Right ventricle myocardium superior (tissue), 1 donor: ENCODE measurements around the gene THAP10. TPM values are rescaled to one million over a fixed set of nuclear protein-coding genes. Genes with fewer than 3 reads are reported as not detected.
"Not testable (repeated sequence)": the region's sequence is repeated elsewhere in the genome, so short reads cannot be mapped to it uniquely, and the experiment has no call there.

Experiments used
- ATAC-seq: fragments of 200-7000 bp; cut with Tn5 transposase; one replicate; pipeline ENCODE4 v1.9.1; 2020; ENCODE audit warnings: mild to moderate bottlenecking; ENCODE audit not compliant: poor library complexity
- DNase-seq: peaks from one replicate; pipeline ENCODE4 v3.0.0-alpha.2; 2020
- intact Hi-C: fragments of 100-400 bp; cut with DNase I; formaldehyde crosslinking; loops from one replicate; pipeline ENCODE4 v1.11.2; 2022
- total RNA-seq: library from RNA; stranded (reverse); fragmentation: NEBNext Ultra II Directional; extraction: Animal tissue kit (Norgen Biotek cat#: 25700); gene quantifications from one replicate; pipeline ENCODE4 v1.2.1, GENCODE V29; 2021
- donor health status: DM: no; HTN: yes; CAD: no; lungs with severe emphysema.

Gene THAP10
- total RNA-seq, 1 donor from 2014 or later = 3.9 TPM

DNA sequence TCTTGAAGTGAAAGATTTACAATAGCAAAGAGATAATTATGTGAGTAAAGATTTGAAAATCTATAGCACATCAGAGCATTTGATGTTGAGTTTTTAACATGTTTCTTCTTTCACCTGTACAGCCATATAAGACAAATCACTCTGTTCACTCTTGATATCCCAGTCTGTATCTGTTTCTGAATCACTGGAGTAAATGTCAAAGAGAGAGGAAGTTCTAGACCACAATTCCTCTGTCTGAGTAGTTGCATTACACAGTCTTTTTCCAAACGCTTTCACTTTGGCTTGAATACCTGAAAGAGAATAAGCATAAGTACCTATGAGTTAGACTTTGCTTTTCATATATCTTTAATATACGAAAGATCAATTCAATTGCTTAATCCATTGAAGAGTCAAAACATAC lies 9.9 kb downstream of the THAP10 start:
- intact Hi-C loops = no loop called here
- DNase-seq = no peak
- no peak for ATAC-seq

DNA sequence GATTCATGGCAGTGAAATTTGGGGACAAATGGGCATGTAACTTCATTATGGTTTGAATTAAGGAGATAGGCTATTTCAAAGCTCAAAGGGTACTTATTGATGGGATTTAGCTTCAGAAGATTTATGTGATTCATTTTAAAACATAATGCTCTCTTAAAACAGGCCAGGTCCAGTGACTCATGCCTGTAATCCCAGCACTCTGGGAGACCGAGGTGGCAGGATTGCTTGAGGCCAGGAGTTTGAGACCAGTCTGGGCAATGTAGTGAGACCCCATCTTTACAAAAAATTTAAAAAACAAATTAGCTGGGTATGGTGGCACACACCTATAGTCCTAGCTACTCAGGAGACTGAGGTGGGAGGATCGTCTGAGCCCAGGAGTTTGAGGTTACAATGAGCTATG lies 11.5 kb downstream of the THAP10 start:
- DNase-seq (no peak), ATAC-seq (no peak)
- intact Hi-C loops = no loop called here

DNA sequence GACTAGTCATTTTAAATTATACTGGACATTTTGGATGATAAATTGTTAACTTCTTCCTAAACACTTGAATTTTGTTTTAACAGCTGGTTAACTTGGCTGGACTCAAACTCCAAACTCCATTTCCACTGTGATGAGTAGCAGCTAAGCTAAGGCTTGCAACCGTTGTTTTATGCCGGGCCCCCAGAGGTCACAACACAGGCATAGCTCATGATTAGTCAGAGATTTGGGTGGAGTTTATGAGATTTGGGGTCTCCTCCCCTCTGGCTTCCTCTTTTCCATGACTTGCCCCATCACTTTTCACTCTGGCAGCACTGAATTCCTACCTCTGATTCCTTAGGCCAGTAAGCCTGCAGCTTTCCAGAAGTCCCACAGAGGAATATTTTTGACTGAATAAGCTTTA lies 12.8 kb downstream of the THAP10 start:
- ATAC-seq (no peak), DNase-seq (no peak)
- intact Hi-C loops = no loop called here

GRCh38 chr15:70876683-70877082 lies 15.6 kb downstream of the THAP10 start:
- ATAC-seq (no peak), DNase-seq (no peak)
- intact Hi-C loops = no loop called here

DNA sequence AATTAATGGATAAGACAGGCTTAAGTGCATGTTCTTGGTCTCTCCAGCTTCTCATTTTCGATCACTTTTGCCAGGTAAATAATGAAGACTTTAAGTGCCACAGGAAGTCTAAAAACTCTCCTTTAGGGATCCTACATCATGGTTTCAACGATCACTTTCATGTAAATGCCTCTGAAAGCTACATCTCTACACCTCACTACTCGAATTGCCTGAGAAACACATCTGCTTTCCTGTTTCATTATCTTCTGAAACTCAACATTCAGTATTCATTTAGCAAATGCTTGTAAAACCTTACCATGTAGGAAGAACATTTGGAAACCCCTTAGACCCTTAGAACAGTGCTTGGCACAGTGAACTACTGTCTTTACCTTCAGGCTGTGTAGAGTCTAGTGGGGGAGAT lies 16.2 kb downstream of the THAP10 start:
- no peak for ATAC-seq
- intact Hi-C loops = no loop called here

GRCh38 chr15:70875001-70875782 lies 17.0 kb downstream of the THAP10 start:
- intact Hi-C loops = loop anchor here (2.0 kb wide), 1 partner anchor 48 kb away; no protein-coding TSS in a partner anchor
- ATAC-seq (peak; percentile 67), DNase-seq (no peak)

More for the DNA sequence above, 16.2 kb downstream of the THAP10 start:
- DNase-seq = no peak

GRCh38 chr15:70873232-70874054 lies 18.8 kb downstream of the THAP10 start:
- no peak for ATAC-seq
- intact Hi-C loops = loop anchor here (2.0 kb wide), 1 partner anchor 47 kb away; no protein-coding TSS in a partner anchor
- no peak for DNase-seq

DNA sequence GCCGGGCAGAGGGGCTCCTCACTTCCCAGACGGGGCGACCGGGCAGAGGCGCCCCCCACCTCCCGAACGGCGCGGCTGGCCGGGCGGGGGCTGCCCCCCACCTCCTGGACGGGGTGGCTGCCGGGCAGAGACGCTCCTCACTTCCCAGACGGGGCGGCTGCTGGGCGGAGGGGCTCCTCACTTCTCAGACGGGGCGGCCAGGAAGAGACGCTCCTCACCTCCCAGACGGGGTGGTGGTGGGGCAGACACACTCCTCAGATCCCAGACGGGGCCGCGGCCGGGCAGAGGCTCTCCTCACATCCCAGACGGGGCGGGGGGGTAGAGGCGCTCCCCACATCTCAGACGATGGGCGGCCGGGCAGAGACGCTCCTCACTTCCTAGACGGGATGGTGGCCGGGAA lies 20.7 kb downstream of the THAP10 start:
- ATAC-seq, intact Hi-C loops, DNase-seq: not testable (repeated sequence)

- no peak for ATAC-seq
- DNase-seq = no peak
- intact Hi-C loops = no loop called here
Measured at GRCh38 chr15:70870051-70870450, 22.2 kb downstream of the THAP10 start.

GRCh38 chr15:70869346-70869745 lies 22.9 kb downstream of the THAP10 start:
- intact Hi-C loops = no loop called here
- ATAC-seq (no peak), DNase-seq (no peak)

DNA sequence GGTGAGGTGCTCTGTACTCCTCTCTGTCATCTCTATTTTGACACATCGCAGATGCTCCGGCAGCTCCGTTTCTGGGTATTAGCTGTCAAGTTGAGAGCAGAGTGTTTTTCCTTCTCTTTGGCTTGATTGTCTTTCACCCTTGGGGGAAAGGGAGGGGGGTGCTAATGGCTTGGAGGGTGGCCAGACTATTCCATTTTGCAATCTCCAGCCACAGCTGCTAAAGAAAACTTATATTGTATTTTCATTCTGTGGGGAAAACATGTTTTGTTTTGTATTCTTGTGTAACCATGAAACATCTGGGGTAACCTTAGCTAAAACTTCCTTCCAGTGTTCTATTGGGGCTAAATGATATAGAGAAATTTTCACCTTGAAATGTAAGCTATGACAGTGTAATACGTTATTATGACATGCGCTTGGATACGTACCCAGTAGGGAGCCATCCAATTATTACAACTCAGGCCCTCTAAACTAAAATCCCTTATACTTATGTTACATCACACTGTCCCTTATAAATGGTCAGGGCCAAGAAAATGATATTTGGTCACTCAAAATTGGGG lies 24.2 kb downstream of the THAP10 start:
- intact Hi-C loops = no loop called here
- peak; percentile 61 for DNase-seq

GRCh38 chr15:70866982-70867641 lies 25.1 kb downstream of the THAP10 start:
- DNase-seq = no peak
- intact Hi-C loops = no loop called here
- no peak for ATAC-seq

More for the DNA sequence above, 24.2 kb downstream of the THAP10 start:
- ATAC-seq = peak; percentile 85

DNA sequence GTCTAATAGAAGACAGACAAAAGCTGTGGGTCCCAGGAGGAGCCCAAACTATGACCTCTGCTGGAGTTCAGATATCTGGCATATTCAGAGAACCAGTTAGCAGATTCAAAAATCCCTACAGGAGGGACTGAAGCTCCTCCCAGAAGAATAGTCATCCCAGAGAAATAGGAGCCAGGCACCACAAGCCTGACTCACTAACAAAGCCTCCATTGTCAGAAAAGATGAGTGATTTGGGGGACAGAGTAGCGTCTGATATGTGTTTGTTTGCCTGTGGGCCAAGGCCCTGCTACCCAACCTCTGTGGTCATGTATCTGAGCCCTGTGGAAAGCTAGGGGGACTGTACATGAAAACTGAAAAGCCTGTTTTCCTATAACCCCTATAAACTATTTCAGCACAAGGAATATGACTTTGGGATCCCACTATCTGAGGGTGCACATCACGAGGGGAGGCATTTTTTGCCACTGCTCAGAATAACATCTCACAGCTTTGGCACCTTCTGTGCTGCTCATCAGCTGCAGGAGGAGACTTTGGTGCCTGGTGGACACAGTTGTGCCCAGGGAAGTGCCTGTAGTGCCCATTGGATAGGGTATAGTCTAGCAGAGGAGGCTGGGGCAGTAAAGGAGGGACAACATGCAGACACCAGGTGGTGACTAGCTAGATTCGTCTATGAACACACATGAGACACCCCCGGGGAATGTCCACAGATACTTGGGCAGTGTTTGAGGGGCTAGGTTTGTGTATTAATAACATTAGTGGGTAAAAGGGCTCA lies 28.6 kb downstream of the THAP10 start:
- intact Hi-C loops = no loop called here
- DNase-seq = no peak

DNA sequence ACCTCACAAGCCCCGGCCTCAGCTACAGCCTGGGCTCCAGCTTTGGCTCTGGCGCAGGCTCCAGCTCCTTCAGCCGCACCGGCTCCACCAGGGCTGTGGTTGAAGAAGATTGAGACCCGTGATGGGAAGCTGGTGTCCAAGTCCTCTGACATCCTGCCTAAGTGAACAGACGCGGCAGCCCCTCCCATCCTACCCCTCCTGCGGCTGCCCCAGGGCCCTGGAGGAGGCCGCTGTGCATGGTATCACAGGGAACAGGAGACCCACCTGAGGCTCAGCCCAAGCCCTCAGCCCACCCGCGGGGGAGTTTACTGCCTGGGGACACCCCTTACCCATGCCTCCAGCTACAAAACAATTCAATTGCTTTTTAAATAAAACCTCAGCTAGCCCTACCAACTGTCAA lies 32.2 kb downstream of the THAP10 start:
- no peak for DNase-seq

More for the DNA sequence above, 28.6 kb downstream of the THAP10 start:
- peak; percentile 66 for ATAC-seq

DNA sequence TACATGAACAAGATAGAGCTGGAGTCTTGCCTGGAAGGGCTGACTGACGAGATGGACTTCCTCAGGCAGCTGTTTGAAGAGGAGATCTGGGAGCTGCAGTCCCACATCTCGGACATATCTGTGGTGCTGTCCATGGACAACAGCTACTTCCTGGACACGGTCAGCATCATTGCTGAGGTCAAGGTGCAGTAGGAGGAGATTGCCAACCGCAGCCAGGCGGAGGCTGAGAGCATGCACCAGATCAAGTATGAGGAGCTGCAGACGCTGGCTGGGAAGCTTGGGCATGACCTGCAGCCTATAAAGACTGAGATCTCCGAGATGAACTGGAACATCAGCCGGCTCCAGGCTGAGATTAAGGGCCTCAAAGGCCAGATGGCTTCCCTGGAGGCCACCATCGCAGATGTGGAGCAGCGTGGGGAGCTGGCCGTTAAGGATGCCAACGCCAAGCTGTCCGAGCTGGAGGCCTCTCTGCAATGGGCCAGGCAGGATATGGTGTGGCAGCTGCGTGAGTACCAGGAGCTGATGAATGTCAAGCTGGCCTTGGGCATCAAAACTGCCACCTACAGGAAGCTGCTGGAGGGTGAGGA lies 32.8 kb downstream of the THAP10 start:
- no peak for ATAC-seq
- DNase-seq = no peak
- intact Hi-C loops = no loop called here

More for the DNA sequence above, 32.2 kb downstream of the THAP10 start:
- intact Hi-C loops = no loop called here
- no peak for ATAC-seq

- intact Hi-C loops, DNase-seq, ATAC-seq: not testable (repeated sequence)
Measured at GRCh38 chr15:70858614-70859321, 33.5 kb downstream of the THAP10 start.

DNA sequence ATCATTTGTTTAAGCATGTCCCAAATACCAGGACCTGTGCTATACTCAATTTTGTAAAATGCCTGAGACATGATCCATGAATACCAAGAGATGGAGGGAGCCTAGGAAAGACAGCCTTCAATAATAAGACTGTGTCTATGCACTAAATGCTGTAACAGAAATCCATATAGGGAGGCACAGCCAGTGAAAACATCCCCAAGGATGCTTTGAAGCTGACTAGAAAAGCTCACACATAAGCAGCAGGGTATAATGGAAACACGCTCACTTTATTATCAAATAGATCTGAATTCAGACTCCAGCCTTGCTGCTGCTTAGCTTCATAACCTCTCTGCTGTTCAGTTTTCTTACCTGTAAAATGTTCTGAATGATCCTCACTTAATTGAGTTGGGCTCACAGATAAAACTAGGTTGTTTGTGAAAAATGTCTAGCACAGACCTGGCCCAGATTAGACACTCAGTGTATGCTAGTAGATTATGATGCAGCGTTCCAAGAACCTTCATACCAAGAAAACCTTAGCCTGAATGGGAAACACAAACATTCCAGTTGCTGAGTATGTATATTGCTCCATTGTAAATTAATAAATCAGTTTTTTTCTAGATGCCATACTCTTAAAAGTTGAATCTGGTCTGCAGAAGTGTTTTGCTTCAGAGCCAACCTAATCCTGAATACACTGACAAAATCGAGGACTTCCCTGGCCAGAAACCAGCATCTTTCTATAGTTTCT lies 34.5 kb downstream of the THAP10 start:
- no peak for ATAC-seq
- intact Hi-C loops = no loop called here
- no peak for DNase-seq
